HFF-Myc (cell line): Measurements from ENCODE around the gene COX15.

Source experiments
- DNase-seq: peaks from one replicate; pipeline ENCODE4 v3.0.0-alpha.2; 2011; ENCODE audit warnings: low read depth; ENCODE audit errors: extremely low read depth
- H3K4me3 ChIP-seq: replicated peaks from 2 replicates; pipeline ENCODE4 v1.5.1; 2011; ENCODE audit warnings: low read depth, mild to moderate bottlenecking, control low read depth, low read length
- TF ChIP-seq, protein P1 (sequence below): IDR thresholded peaks from 2 replicates; pipeline ENCODE4 v1.5.1; 2012; ENCODE audit warnings: mild to moderate bottlenecking, low read depth, low read length, control low read depth; ENCODE audit errors: missing control alignments

The COX15 gene

DNA sequence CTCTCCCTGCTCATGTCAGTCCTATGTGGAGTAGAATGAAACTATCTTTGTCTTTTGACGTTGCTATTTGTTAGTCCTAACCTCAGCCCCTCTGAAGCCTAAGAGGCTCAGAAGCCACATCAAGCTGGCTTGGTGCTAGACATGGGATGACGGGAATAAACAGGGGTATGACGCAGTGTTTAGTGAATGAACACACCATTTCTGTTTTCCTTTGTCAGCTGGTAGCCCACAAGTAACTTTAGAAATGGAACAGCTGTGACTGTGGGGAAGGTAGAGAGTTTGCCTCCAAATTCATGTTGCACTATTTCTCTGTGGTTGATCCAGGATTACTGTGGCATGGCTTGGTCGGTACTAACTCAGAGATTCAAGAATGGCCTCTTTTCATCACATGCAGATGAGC is 31.3 kb downstream of the COX15 start:
- no peak overlapping the region for H3K4me3 ChIP-seq
- DNase-seq: no peak
- TF ChIP-seq, protein P1, sequence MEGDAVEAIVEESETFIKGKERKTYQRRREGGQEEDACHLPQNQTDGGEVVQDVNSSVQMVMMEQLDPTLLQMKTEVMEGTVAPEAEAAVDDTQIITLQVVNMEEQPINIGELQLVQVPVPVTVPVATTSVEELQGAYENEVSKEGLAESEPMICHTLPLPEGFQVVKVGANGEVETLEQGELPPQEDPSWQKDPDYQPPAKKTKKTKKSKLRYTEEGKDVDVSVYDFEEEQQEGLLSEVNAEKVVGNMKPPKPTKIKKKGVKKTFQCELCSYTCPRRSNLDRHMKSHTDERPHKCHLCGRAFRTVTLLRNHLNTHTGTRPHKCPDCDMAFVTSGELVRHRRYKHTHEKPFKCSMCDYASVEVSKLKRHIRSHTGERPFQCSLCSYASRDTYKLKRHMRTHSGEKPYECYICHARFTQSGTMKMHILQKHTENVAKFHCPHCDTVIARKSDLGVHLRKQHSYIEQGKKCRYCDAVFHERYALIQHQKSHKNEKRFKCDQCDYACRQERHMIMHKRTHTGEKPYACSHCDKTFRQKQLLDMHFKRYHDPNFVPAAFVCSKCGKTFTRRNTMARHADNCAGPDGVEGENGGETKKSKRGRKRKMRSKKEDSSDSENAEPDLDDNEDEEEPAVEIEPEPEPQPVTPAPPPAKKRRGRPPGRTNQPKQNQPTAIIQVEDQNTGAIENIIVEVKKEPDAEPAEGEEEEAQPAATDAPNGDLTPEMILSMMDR: no peak

DNA sequence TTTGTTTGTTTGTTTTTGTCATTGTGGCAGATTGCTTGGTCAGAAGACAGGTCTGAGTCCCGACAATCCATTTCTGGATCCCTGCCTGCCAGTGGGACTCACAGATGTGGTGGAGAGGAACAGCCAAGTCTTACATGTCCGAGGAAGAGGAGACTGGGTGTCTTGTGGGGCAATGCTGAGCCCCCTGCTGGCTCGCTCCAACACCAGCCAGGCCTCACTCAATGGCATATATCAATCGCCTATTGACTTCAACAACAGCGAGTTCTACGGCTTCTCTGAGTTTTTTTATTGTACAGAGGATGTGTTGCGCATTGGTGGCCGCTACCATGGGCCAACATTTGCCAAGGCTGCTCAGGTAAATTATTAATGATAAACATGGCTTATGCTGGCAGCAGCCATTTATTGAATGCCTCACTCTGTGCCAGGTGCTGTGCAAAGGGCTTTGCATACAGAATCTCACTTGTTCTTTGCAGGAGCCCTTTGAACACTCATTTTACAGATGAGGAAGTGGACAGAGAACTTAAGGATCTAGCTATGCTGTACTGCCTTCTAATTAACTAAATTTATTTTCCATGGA is 33.3 kb downstream of the COX15 start:
- H3K4me3 ChIP-seq: no peak overlapping the region
- TF ChIP-seq, protein P1: peak; percentile 20
- DNase-seq: no peak

DNA sequence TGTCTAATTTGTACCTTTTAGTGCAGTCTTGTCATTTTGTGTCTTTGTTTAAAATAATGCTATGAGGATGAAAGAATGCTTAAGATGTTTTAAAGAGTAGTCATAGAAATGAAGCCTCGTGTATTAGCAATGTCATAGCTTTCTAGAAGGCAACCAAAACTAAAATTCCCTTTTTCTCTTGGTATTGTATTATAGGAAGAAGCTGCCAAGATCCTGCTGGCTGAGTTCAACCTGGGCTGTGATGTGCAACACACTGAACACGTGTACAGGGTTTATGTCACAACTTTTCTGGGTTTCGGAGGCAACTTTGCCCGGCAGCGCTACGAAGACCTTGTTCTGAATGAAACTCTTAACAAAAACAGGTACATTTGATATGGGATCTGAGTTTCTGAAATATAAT is 36.2 kb downstream of the COX15 start:
- H3K4me3 ChIP-seq: no peak overlapping the region
- TF ChIP-seq, protein P1: no peak
- no peak for DNase-seq

DNA sequence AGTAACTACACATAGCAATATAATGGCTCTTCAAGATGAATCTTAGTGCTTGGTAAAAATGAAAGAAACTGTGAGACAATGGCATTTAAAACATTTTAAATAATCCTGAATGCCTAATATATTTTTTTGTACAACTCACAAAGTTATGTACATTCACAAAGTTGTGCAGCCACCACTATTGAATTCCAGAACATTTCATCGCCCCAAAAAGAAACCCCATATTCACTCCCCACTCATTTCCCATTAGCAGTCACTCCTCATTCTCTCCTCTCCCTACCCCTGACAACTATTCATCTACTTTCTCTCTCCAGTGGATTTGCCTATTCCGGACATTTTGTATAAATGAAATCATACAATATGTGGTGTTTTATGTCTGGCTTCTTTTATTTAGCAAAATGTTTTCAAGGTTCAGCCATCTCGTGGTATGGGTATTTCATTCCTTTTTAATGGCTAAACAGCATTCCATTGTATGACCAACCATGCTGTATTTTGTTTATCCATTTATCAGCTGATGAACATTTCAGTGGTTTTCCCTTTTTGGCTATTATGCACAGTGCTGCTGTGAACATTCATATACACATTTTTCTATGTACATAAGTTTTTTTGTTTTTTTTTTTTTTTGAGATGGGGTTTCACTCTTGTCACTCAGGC is 37.9 kb downstream of the COX15 start:
- no peak overlapping the region for H3K4me3 ChIP-seq
- TF ChIP-seq, protein P1: no peak

DNA sequence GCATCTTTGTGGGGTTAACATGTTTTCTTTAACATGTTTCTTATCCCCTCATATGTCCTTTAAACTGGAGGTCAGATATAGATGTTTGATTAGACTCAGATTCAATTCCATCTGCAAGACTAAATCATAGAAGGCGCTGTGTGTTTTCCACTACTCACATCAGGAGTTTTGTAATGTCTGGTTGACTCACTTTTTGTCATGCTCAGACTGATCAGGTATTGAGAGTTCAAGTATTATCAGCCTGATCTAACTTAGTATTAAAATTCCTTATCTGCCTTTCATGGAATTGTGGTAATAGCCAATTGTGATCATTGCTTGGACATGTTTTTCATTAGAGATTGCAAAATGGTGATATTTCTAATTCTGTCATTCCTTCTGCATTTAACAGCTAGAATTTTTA is 42.5 kb downstream of the COX15 start:
- no peak overlapping the region for H3K4me3 ChIP-seq
- no peak for DNase-seq
- TF ChIP-seq, protein P1: no peak

More for the DNA sequence above, 37.9 kb downstream of the COX15 start:
- no peak for DNase-seq

DNA sequence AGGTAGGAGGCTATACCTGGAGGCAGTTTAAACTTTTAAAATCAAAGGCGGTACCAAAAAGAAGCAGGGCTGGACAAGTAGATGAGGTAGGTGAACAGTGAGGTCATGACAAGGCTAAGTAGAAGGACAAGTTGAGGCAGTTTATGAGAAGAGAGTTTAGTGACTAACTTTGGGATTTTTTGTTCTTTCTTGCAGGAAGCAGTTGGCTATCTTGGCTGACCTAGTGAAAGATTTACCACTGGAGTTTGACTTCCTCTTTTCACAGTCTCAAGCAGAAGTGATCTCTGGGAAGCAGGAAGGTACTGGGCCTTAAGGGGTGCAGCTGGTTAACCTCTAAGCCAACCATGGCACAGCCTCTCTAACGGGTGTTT is 46.3 kb downstream of the COX15 start:
- no peak overlapping the region for H3K4me3 ChIP-seq
- TF ChIP-seq, protein P1: no peak
- no peak for DNase-seq

DNA sequence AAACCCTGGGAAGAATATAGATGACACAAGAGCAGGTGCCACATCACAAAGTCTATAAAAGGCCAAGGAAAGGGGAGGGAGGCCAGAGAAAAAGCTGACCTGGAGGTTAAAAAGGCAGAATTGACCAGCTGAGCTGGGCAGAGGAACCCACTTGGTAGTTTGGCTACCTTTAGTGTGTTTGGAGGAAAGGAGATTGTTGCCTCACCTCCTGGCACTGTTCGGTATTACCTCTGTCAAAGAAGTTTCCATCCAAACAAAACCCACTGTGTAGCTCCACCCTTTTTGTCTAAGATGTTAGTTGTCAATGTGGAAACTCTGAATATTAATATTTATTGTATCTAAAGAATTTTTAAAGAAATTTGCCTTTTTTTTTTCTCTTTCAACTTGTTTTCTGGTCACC is 49.2 kb downstream of the COX15 start:
- no peak for DNase-seq
- TF ChIP-seq, protein P1: no peak
- no peak overlapping the region for H3K4me3 ChIP-seq
